ENCODE data around the gene GRIPAP1.

GRIPAP1 gene

DNA sequence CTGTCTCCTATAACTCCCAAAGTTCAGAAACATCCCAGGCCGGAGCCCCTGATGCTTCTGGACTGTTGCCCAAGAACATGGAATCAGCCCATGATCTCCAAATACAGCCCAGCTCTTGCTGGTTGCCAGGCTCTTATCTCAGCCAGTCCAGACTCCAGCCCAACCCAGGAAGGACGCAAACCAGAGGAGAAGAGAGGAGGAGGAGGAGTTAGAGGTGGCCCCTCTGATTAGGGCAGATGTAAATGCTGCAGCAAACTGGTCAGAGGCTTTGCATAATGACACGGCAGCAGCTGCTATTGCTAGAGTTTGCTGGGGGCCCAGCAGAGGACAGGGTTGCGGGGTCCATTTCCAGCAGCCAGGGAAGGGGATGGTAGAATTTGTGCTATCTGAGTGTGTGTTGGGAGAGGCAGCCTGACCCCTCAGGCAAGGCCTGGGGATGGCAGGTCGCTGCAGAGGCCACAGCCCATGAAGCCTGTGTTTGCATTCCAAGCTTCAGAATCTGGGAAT, 40.4 kb downstream of the GRIPAP1 start:
- DNase-seq (ENCODE audit: low read depth, low spot score): no peak

DNA sequence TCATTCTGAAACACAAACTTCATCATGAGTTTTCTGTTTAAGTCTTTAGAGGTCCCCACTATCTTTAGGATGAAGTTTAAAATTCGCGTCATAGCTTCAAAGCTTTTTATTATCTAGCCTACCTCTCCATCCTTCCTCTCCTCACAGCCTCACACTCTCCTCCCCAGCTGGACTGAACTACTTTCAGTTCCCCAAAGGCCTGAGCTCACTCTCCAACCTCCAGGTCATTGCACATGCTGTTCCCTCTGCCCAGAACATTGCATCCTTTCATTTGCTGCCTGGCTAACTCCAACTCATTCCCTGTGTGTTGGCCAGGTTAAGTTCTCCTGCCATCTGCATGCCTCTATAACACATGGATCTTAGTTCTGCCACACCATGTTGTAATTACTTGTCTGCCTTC, 41.8 kb downstream of the GRIPAP1 start:
- no peak for DNase-seq (ENCODE audit: low read depth, low spot score)

DNA sequence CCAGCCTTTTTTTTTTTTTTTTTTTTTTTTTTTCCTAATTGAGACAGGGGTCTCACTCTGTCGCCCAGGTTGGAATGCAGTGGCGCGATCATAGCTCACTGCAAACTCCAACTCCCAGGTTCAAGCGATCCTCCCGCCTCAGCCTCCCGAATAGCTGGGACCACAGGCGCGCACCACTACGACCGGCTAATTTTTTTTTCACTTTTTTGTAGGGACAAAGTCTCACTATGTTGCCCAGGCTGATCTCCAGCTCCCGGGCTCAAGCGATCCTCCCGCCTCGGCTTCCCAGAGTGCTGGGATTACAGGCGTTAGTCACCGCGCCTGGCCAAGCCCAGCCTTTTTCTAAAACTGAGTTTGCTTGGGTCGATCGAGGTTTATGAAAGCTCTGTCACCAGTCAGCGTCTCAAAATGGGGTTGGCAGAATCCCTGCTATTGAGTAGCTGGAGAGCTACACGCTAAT, 43.4 kb downstream of the GRIPAP1 start:
- no peak for DNase-seq (ENCODE audit: low read depth, low spot score)

DNA sequence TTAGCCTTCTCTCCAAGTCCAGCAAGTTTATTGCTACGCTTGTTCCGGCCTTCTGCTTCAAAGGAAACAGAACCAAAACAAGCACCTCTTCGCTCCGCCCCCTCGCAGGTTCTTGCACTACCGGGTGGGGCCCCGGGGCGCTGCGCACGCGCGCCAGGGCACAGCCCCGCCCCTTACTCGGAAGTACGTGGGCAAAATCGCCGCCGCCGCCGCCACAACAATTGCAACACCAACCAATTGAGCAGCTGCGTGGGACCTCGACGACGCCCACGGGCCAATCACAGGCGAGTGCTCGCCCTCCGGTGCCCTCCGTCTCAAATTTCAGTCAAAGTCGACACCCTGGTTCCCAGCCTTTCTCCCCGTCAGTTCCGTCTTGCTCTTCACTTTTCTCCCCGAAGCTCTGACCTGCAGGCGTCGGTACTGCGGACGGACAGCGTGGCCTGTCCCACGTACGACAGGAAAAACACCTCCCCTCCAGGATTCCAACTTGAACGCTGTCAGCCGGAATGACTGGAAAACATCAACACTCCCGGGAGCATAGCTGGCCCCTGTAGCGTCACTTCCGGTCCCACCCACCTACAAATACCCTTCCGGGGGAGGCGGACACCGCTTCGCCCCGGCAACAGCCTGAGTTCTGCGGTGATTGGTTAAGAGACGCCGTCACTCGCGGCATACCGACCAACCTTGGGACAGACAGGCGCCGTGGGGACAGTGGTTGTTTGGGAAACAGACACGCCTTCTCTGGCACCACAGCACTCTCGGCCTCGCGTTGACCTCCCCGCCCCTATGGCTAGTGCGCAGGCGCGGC, 44.0 kb downstream of the GRIPAP1 start:
- peak; percentile 92 for DNase-seq (ENCODE audit: low read depth, low spot score)

GRCh38 chrX:48957477-48957826, 44.6 kb downstream of the GRIPAP1 start, which contains the start of gene OTUD5:
Gene OTUD5 (minus strand): TSS chrX:48957607. CDS start chrX:48957570, 37 bp downstream.
- DNase-seq (ENCODE audit: low read depth, low spot score): no peak

GRCh38 chrX:48956728-48957414, 45.2 kb downstream of the GRIPAP1 start:
- no peak for DNase-seq (ENCODE audit: low read depth, low spot score)

DNA sequence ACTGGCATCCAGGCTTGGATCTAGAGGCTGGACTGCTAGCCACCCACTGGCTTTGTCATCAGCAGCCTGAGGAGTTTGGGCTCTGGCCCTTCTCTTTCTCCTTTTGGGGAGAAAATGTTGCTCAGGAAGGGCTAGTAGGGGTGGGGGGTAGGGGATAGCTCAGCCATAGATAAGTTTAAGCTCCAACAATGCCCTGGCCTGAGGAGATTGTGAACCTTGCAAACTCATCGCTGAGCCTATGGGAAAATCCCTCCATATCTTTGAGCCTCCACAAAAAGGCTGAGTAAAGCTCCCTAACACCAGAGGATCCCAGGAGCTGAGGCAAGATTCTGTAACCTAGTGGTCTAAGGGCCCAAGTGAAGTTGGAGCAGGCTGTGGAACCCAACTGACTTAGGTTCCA, 53.5 kb downstream of the GRIPAP1 start:
- DNase-seq (ENCODE audit: low read depth, low spot score): no peak

DNA sequence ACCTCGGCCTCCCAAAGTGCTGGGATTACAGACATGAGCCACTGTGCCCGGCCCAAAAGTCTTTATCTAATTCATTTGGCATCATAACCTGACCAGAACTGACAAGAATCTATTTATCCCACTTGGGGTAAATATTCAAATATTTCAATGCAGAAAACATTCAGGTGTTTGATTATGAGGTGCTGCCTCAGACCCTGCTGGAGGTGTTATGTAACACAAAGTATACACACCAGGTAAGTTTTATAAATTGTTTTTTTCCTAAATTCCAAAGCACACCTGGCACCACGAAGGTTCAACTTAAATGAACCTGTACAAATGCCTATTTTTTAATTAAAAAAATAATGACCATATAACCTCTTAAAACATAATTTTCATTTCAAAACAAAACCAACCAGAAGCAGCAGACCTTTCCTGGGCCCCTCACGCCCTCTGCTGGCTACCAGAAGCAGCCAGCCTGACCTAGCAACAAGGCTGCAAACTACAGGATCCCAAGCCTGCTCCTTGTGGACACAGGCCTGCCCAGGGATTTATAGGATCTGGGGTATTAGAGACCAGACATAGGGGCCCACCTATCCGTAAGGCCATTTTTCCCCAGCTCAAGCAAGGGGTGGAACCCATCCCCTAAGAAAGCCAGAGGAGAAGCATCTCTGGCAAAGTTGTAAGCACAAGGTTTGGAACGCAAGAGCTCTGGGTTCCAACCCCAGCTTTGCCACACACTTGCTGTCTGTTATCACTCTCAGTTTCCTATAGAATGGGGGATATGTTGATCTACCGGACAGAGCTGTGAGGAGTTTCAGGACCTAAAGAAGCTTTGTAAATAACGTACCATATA, 56.3 kb downstream of the GRIPAP1 start:
- DNase-seq (ENCODE audit: low read depth, low spot score): no peak

GRCh38 chrX:48942895-48943294, 59.2 kb downstream of the GRIPAP1 start:
- no peak for DNase-seq (ENCODE audit: low read depth, low spot score)

- DNase-seq (ENCODE audit: low read depth, low spot score): no peak
Observed at GRCh38 chrX:48940404-48940955, 61.6 kb downstream of the GRIPAP1 start.

DNA sequence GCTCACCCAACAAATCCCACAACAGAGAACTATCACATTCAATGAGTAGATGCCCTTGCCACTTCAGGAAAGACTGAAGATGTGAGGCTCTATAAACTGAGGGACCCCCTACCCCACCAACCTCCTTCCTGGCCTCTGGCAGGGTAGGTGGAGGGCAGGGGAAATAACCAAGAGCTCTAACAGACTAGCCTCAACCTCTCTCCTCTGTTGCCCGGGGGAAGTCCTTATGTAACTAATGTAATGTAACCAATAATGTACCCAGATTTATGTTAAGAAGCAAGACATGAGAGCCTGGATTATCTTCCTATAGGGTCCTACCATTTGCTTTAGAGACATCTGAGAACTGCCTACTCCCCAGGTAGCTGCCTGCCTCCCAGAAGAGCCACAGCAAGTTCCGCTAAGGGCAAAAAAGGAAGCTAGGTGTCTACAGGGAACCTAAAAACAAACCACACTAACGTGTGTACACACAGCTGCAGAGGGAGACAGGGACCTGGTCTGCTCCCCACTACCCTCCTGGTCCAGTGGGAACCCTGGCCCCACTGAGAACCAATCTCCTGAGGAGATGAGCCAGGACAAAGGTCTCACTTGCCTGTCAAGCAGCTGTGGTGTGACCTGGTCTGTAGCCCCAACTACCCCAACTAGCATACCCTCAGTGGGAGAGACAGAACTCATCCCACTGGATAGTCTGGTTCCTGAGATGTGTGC, 62.4 kb downstream of the GRIPAP1 start:
- no peak for DNase-seq (ENCODE audit: low read depth, low spot score)

DNA sequence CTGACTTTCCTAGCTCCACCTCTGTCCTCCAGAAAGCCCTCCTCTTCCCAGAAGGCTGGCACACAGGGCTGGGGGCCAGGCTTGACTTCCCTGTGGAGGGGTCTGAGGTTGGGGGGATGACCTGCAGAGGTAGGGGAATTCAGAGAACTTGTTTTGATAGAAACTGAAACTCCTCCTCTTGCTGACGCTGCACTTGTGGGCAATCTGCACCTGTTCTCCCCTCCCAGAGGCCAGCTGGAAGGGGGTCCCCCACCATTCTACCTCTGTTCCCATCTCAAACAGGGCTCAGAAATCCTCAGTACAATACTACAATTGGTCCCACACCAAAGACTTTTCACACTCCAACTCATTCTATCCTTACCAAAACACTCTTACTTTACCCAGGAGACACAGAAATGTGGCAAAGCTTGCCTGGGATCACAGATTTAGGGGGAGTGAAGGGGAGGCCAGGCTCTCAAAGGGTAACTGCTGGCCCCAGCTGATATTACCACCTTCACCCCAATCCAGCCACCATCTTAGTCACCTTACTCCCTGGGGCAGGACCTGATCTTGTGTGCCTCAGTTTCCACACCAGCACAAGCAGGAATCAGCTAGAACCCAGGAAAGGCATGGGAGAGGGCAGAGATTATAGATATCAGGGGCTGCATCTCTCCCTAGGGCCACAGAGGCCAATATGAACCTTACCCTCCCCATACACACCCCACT, 63.2 kb downstream of the GRIPAP1 start:
- DNase-seq (ENCODE audit: low read depth, low spot score): no peak

GRCh38 chrX:48937054-48937907, 64.8 kb downstream of the GRIPAP1 start:
- DNase-seq (ENCODE audit: low read depth, low spot score): no peak

GRCh38 chrX:48936429-48937053, 65.5 kb downstream of the GRIPAP1 start:
- no peak for DNase-seq (ENCODE audit: low read depth, low spot score)

DNA sequence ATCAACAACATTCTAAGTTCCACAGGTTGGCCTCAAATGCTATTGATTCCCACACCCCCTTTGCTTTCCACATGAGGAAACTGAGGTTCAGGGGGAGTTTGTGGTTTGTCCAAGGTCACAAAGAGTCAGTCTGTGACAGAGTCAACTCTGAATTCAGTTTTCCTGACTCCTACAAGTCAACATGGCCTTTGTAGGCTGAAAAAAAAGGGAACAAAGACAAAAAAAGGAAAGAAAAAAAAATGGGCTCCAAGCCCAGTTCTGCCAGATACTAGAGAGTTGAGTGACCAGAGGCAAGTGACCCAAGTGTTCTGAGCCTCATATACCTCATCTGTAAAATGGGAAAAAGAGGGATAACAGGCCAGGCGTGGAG, 66.8 kb downstream of the GRIPAP1 start:
- no peak for DNase-seq (ENCODE audit: low read depth, low spot score)

- no peak for DNase-seq (ENCODE audit: low read depth, low spot score)
Observed at GRCh38 chrX:48934581-48935300, 67.3 kb downstream of the GRIPAP1 start.

DNA sequence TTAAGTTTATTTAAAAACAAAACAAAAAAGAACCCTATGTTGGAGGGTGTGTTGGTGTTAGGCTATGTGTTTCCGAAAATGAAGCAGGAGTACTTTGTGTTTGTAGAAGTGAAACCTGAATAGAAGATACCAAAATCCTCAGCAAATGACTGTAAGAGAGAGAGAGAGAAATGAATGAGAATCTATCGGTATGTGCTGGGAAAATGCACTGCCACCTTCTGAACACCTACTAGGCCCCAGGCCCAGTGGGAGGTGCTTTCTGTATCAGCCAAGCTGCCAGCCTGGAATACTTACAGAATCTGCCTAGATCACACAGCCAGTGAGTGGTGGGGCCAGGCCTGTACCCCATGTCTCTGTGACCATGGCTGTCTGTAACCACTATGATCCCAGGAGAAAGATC, 68.3 kb downstream of the GRIPAP1 start:
- no peak for DNase-seq (ENCODE audit: low read depth, low spot score)

GRCh38 chrX:48927736-48928382, 74.2 kb downstream of the GRIPAP1 start:
- no peak for DNase-seq (ENCODE audit: low read depth, low spot score)
